ENCODE measurements around the gene TMEM150C. TPM values are rescaled to one million over a fixed set of nuclear protein-coding genes. Genes with fewer than 3 reads are reported as not detected.

TMEM150C gene
- total RNA-seq, 1 donor from 2014 or later, result 4.9 TPM

- no peaks in the 10 kb centered on the region for H3K27me3 ChIP-seq (ENCODE audit: control insufficient read depth, insufficient read depth, low read length)
- no peaks in the 10 kb centered on the region for H3K36me3 ChIP-seq (ENCODE audit: control insufficient read depth, insufficient read depth, low read length)
- no peak for TF ChIP-seq CTCF (IDR thresholded peaks at IDR 0.05; ENCODE audit: insufficient read depth, low read length, poor library complexity, severe bottlenecking)
- no peak overlapping the region for H3K4me3 ChIP-seq (ENCODE audit: low read depth, low read length)
- no peak for DNase-seq (ENCODE audit: low read depth)
These were observed 61.9 kb downstream of the TMEM150C start for GRCh38 chr4:82499738-82500434.

- no peak for TF ChIP-seq CTCF (IDR thresholded peaks at IDR 0.05; ENCODE audit: insufficient read depth, low read length, poor library complexity, severe bottlenecking)
- DNase-seq (ENCODE audit: low read depth), result no peak
- H3K27me3 ChIP-seq (ENCODE audit: control insufficient read depth, insufficient read depth, low read length), result no peaks in the 10 kb centered on the region
- no peak overlapping the region for H3K4me3 ChIP-seq (ENCODE audit: low read depth, low read length)
- no peaks in the 10 kb centered on the region for H3K36me3 ChIP-seq (ENCODE audit: control insufficient read depth, insufficient read depth, low read length)
These were observed 65.4 kb downstream of the TMEM150C start for GRCh38 chr4:82496349-82496748.

- DNase-seq (ENCODE audit: low read depth), result no peak
- TF ChIP-seq CTCF (IDR thresholded peaks at IDR 0.05; ENCODE audit: insufficient read depth, low read length, poor library complexity, severe bottlenecking), result no peak
- Histone ChIP-seq H3K4me3 (ENCODE audit: low read depth, low read length) (no peak overlapping the region), H3K36me3 (ENCODE audit: control insufficient read depth, insufficient read depth, low read length) (no peaks in the 10 kb centered on the region), H3K27me3 (ENCODE audit: control insufficient read depth, insufficient read depth, low read length) (no peaks in the 10 kb centered on the region)
These were observed 66.1 kb downstream of the TMEM150C start for GRCh38 chr4:82495666-82496065.

- no peaks in the 10 kb centered on the region for H3K27me3 ChIP-seq (ENCODE audit: control insufficient read depth, insufficient read depth, low read length)
- DNase-seq (ENCODE audit: low read depth), result no peak
- no peak for TF ChIP-seq CTCF (IDR thresholded peaks at IDR 0.05; ENCODE audit: insufficient read depth, low read length, poor library complexity, severe bottlenecking)
These were observed 67.9 kb downstream of the TMEM150C start for GRCh38 chr4:82493721-82494425.

GRCh38 chr4:82491251-82491960 is 70.4 kb downstream of the TMEM150C start:
- no peak for DNase-seq (ENCODE audit: low read depth)
- Histone ChIP-seq H3K36me3 (ENCODE audit: control insufficient read depth, insufficient read depth, low read length) (no peaks in the 10 kb centered on the region), H3K4me3 (ENCODE audit: low read depth, low read length) (no peak overlapping the region), H3K27me3 (ENCODE audit: control insufficient read depth, insufficient read depth, low read length) (no peaks in the 10 kb centered on the region)
- TF ChIP-seq CTCF (IDR thresholded peaks at IDR 0.05; ENCODE audit: insufficient read depth, low read length, poor library complexity, severe bottlenecking), result no peak

More at GRCh38 chr4:82493721-82494425, 67.9 kb downstream of the TMEM150C start:
- H3K4me3 ChIP-seq (ENCODE audit: low read depth, low read length), result no peak overlapping the region
- no peaks in the 10 kb centered on the region for H3K36me3 ChIP-seq (ENCODE audit: control insufficient read depth, insufficient read depth, low read length)
